ENCODE measurements around the gene C11orf16. TPM values are rescaled to one million over a fixed set of nuclear protein-coding genes. Genes with fewer than 3 reads are reported as not detected.
"Not testable (repeated sequence)": the region's sequence is repeated elsewhere in the genome, so short reads cannot be mapped to it uniquely, and the experiment has no call there.

Gene C11orf16
- total RNA-seq (not detected in 2 replicates), polyA plus RNA-seq (not detected in 2 replicates), polyA minus RNA-seq (ENCODE audit: low replicate concordance) (not detected in 2 replicates)
- polyA plus RNA-seq (2012): not detected in 2 replicates

GRCh38 chr11:8932564-8933180 is at the start of gene C11orf16:
Gene C11orf16 (minus strand): TSS chr11:8932947. CDS start chr11:8932308, 639 bp downstream.
- no peak within 1 kb of the TSS for H3K4me2 ChIP-seq (ENCODE audit: extremely low read depth, insufficient read depth, low read length)
- DNase-seq (ENCODE audit: low read depth in 2 of 2): no peak
- no peaks in the 10 kb centered on the region for H3K36me3 ChIP-seq (ENCODE audit: control insufficient read depth, insufficient read depth, low read length)
- H3K4me1 ChIP-seq (ENCODE audit: control insufficient read depth, extremely low read depth, insufficient read depth, low read length): peaks cover 7% of the 10 kb centered on the region
- H3K9me3 ChIP-seq (ENCODE audit: control insufficient read depth, insufficient read depth, low read depth, low read length): no peaks in the 10 kb centered on the region
- no peaks in the 10 kb centered on the region for H3K79me2 ChIP-seq (ENCODE audit: control insufficient read depth, insufficient read depth, low read length)
- no peaks in the 10 kb centered on the region for H4K20me1 ChIP-seq (ENCODE audit: control insufficient read depth, extremely low read depth, insufficient read depth, low read length)
- no peak within 1 kb of the TSS for H3K9ac ChIP-seq (ENCODE audit: insufficient read depth, low read length)
- no peak within 1 kb of the TSS for H3K27ac ChIP-seq (ENCODE audit: insufficient read depth, low read length)
- H3K27me3 ChIP-seq (ENCODE audit: control insufficient read depth, insufficient read depth, low read length): no peaks in the 10 kb centered on the region
- no peak within 1 kb of the TSS for H2AFZ ChIP-seq (ENCODE audit: low read length)
- H3K4me3 ChIP-seq (replicated peaks in 1 of 4; ENCODE audit: control extremely low read depth in 1 of 4, insufficient read depth in 1 of 4, low read depth in 3 of 4, low read length in 4 of 4): no peak within 1 kb of the TSS
- TF ChIP-seq EZH2 (IDR thresholded peaks at IDR 0.05; ENCODE audit: low read length, missing control alignments) (no peak), CTCF (conservative IDR thresholded peaks at IDR 0.05 in 1 of 2, IDR thresholded peaks at IDR 0.05 in 1 of 2; ENCODE audit: low read depth in 1 of 2, low read length in 2 of 2) (no peak)

GRCh38 chr11:8980485-8980884 is 47.7 kb upstream of the C11orf16 start:
- H3K36me3 ChIP-seq (ENCODE audit: control insufficient read depth, insufficient read depth, low read length): no peaks in the 10 kb centered on the region
- no peak overlapping the region for H3K27ac ChIP-seq (ENCODE audit: insufficient read depth, low read length)

GRCh38 chr11:8979365-8979764 is 46.6 kb upstream of the C11orf16 start:
- H3K4me2 ChIP-seq (ENCODE audit: extremely low read depth, insufficient read depth, low read length); H2AFZ ChIP-seq (ENCODE audit: low read length); H3K9me3 ChIP-seq (ENCODE audit: control insufficient read depth, insufficient read depth, low read depth, low read length); H3K9ac ChIP-seq (ENCODE audit: insufficient read depth, low read length); H3K4me1 ChIP-seq (ENCODE audit: control insufficient read depth, extremely low read depth, insufficient read depth, low read length); DNase-seq (ENCODE audit: low read depth in 2 of 2); H4K20me1 ChIP-seq (ENCODE audit: control insufficient read depth, extremely low read depth, insufficient read depth, low read length); H3K4me3 ChIP-seq (replicated peaks in 1 of 4; ENCODE audit: control extremely low read depth in 1 of 4, insufficient read depth in 1 of 4, low read depth in 3 of 4, low read length in 4 of 4); H3K27me3 ChIP-seq (ENCODE audit: control insufficient read depth, insufficient read depth, low read length); H3K79me2 ChIP-seq (ENCODE audit: control insufficient read depth, insufficient read depth, low read length); H3K36me3 ChIP-seq (ENCODE audit: control insufficient read depth, insufficient read depth, low read length); H3K27ac ChIP-seq (ENCODE audit: insufficient read depth, low read length): not testable (repeated sequence)

More at GRCh38 chr11:8980485-8980884, 47.7 kb upstream of the C11orf16 start:
- H3K9ac ChIP-seq (ENCODE audit: insufficient read depth, low read length): no peak overlapping the region
- no peak overlapping the region for H2AFZ ChIP-seq (ENCODE audit: low read length)
- no peaks in the 10 kb centered on the region for H3K4me1 ChIP-seq (ENCODE audit: control insufficient read depth, extremely low read depth, insufficient read depth, low read length)
- no peak overlapping the region for H3K4me3 ChIP-seq (replicated peaks in 1 of 4; ENCODE audit: control extremely low read depth in 1 of 4, insufficient read depth in 1 of 4, low read depth in 3 of 4, low read length in 4 of 4)
- H4K20me1 ChIP-seq (ENCODE audit: control insufficient read depth, extremely low read depth, insufficient read depth, low read length): no peaks in the 10 kb centered on the region
- no peak for DNase-seq (ENCODE audit: low read depth in 2 of 2)
- H3K4me2 ChIP-seq (ENCODE audit: extremely low read depth, insufficient read depth, low read length): no peak overlapping the region
- TF ChIP-seq EZH2 (IDR thresholded peaks at IDR 0.05; ENCODE audit: low read length, missing control alignments) (no peak), CTCF (conservative IDR thresholded peaks at IDR 0.05 in 1 of 2, IDR thresholded peaks at IDR 0.05 in 1 of 2; ENCODE audit: low read depth in 1 of 2, low read length in 2 of 2) (no peak)
- no peaks in the 10 kb centered on the region for H3K79me2 ChIP-seq (ENCODE audit: control insufficient read depth, insufficient read depth, low read length)
- H3K9me3 ChIP-seq (ENCODE audit: control insufficient read depth, insufficient read depth, low read depth, low read length): no peaks in the 10 kb centered on the region
- no peaks in the 10 kb centered on the region for H3K27me3 ChIP-seq (ENCODE audit: control insufficient read depth, insufficient read depth, low read length)
